Subcutaneous adipose tissue (tissue), 4 donors: ENCODE measurements around the gene CDH24. TPM values are rescaled to one million over a fixed set of nuclear protein-coding genes. Genes with fewer than 3 reads are reported as not detected.

Source experiments
- CTCF ChIP-seq: fragments of 450-650 bp; IDR thresholded peaks from one replicate; pipeline ENCODE4 v1.5.1; 2016; ENCODE audit warnings: low read depth, mild to moderate bottlenecking, control low read depth, antibody characterized with exemption, moderate library complexity
- total RNA-seq, 4 donors: library from RNA; depleted of rRNA; stranded (reverse); fragments of >200 nt; gene quantifications; one replicate each; pipeline ENCODE4 v1.1.0, GENCODE V29; 2016

Gene CDH24
- total RNA-seq, 4 donors from 2014 or later, result 1.5 to 4.1 (median 1.8) TPM

- TF ChIP-seq CTCF, result no peak
Measured at GRCh38 chr14:23047751-23048693, 9.3 kb downstream of the CDH24 start.

GRCh38 chr14:23047034-23047634, 10.2 kb downstream of the CDH24 start:
- no peak for TF ChIP-seq CTCF

- TF ChIP-seq CTCF, result no peak
Measured at GRCh38 chr14:23045419-23046357, 11.6 kb downstream of the CDH24 start.

- TF ChIP-seq CTCF, result no peak
Measured at GRCh38 chr14:23044840-23045239, 12.5 kb downstream of the CDH24 start.

- no peak for TF ChIP-seq CTCF
Measured at GRCh38 chr14:23043754-23044153, 13.6 kb downstream of the CDH24 start.

GRCh38 chr14:23043145-23043544, 14.2 kb downstream of the CDH24 start:
- TF ChIP-seq CTCF, result no peak
